Upper lobe of right lung (tissue), 1 donor: ENCODE measurements around the gene TTC34. TPM values are rescaled to one million over a fixed set of nuclear protein-coding genes. Genes with fewer than 3 reads are reported as not detected.

Source experiments
- ATAC-seq: fragments of 200-7000 bp; cut with Tn5 transposase; one replicate; pipeline ENCODE4 v1.9.1; 2020; ENCODE audit warnings: mild to moderate bottlenecking, moderate library complexity
- DNase-seq: peaks from one replicate; pipeline ENCODE4 v3.0.0-alpha.2; 2020
- H3K27ac ChIP-seq: fragments of 200-600 bp; one replicate; pipeline ENCODE4 v1.8.0; 2022
- H3K27me3 ChIP-seq: fragments of 200-600 bp; one replicate; pipeline ENCODE4 v1.8.0; 2022; ENCODE audit warnings: mild to moderate bottlenecking
- H3K36me3 ChIP-seq: fragments of 200-600 bp; one replicate; pipeline ENCODE4 v1.8.0; 2022
- H3K4me1 ChIP-seq: fragments of 200-600 bp; one replicate; pipeline ENCODE4 v1.8.0; 2022
- H3K4me3 ChIP-seq: fragments of 200-600 bp; one replicate; pipeline ENCODE4 v1.8.0; 2022; ENCODE audit warnings: mild to moderate bottlenecking
- H3K9me3 ChIP-seq: fragments of 200-600 bp; one replicate; pipeline ENCODE4 v1.8.0; 2022
- CTCF ChIP-seq: fragments of 200-600 bp; IDR thresholded peaks from one replicate; pipeline ENCODE4 v1.8.0; 2022; ENCODE audit warnings: antibody characterized with exemption
- intact Hi-C: fragments of 100-400 bp; cut with DNase I; formaldehyde crosslinking; loops from one replicate; pipeline ENCODE4 v1.11.0; 2022
- total RNA-seq: library from RNA; stranded (reverse); fragmentation: NEBNext Ultra II Directional; extraction: Animal tissue kit (Norgen Biotek cat#: 25700); gene quantifications from one replicate; pipeline ENCODE4 v1.2.1, GENCODE V29; 2021
- donor health status: DM: no; HTN: yes; CAD: no; lungs with severe emphysema.

The TTC34 gene
- total RNA-seq, 1 donor from 2014 or later, result 1.3 TPM

- Histone ChIP-seq H3K27me3 (no peaks in the 10 kb centered on the region), H3K4me1 (peaks cover 5% of the 10 kb centered on the region), H3K36me3 (no peaks in the 10 kb centered on the region), H3K4me3 (no peak overlapping the region), H3K27ac (no peak overlapping the region), H3K9me3 (no peaks in the 10 kb centered on the region)
- TF ChIP-seq CTCF, result no peak
- no peak for ATAC-seq
- intact Hi-C loops, result no loop called here
- DNase-seq, result peak; percentile 50
Measured at GRCh38 chr1:2610036-2610959, 191.2 kb downstream of the TTC34 start.

GRCh38 chr1:2609319-2610035, 192.0 kb downstream of the TTC34 start:
- intact Hi-C loops, result no loop called here
- ATAC-seq (no peak), DNase-seq (peak; percentile 61)
- TF ChIP-seq CTCF, result no peak
- Histone ChIP-seq H3K27me3 (no peaks in the 10 kb centered on the region), H3K4me1 (peaks cover 5% of the 10 kb centered on the region), H3K9me3 (no peaks in the 10 kb centered on the region), H3K27ac (no peak overlapping the region), H3K4me3 (no peak overlapping the region), H3K36me3 (no peaks in the 10 kb centered on the region)

- Histone ChIP-seq H3K27ac (no peak overlapping the region), H3K27me3 (peaks cover 9% of the 10 kb centered on the region), H3K4me1 (peaks cover 5% of the 10 kb centered on the region), H3K36me3 (no peaks in the 10 kb centered on the region), H3K9me3 (no peaks in the 10 kb centered on the region), H3K4me3 (no peak overlapping the region)
- TF ChIP-seq CTCF, result no peak
- DNase-seq (peak; percentile 61), ATAC-seq (no peak)
- intact Hi-C loops, result no loop called here
Measured at GRCh38 chr1:2607641-2608091, 193.8 kb downstream of the TTC34 start.

GRCh38 chr1:2606881-2607621, 194.4 kb downstream of the TTC34 start:
- H3K27me3 ChIP-seq, result peaks cover 9% of the 10 kb centered on the region
- peak; percentile 54 for DNase-seq
- peaks cover 5% of the 10 kb centered on the region for H3K4me1 ChIP-seq
- no peak overlapping the region for H3K27ac ChIP-seq
- intact Hi-C loops, result no loop called here
- no peaks in the 10 kb centered on the region for H3K9me3 ChIP-seq
- H3K4me3 ChIP-seq, result no peak overlapping the region
- no peak for TF ChIP-seq CTCF
- ATAC-seq, result no peak
- H3K36me3 ChIP-seq, result no peaks in the 10 kb centered on the region

- intact Hi-C loops, result no loop called here
- DNase-seq, result peak; percentile 59
- H3K27ac ChIP-seq, result no peak overlapping the region
- no peak overlapping the region for H3K4me3 ChIP-seq
- peaks cover 5% of the 10 kb centered on the region for H3K4me1 ChIP-seq
- peaks cover 9% of the 10 kb centered on the region for H3K27me3 ChIP-seq
- ATAC-seq, result no peak
- no peaks in the 10 kb centered on the region for H3K36me3 ChIP-seq
- H3K9me3 ChIP-seq, result no peaks in the 10 kb centered on the region
- TF ChIP-seq CTCF, result no peak
Measured at GRCh38 chr1:2606396-2606880, 195.1 kb downstream of the TTC34 start.
